SU-DHL-6 (cell line): Measurements from ENCODE around the gene FGFR2.

ENCODE experiments used
- H2AFZ ChIP-seq: fragments of 200-600 bp; sonication (generic); 2 replicates; pipeline ENCODE4 v1.6.1; 2014; ENCODE audit warnings: low read depth, mild to moderate bottlenecking, moderate library complexity, mixed read lengths, antibody characterized with exemption, low read length; ENCODE audit not compliant: severe bottlenecking
- H3F3A ChIP-seq: fragments of 200-600 bp; shearing (Covaris generic); 2 replicates; pipeline ENCODE4 v1.6.0; 2016; ENCODE audit warnings: antibody characterized with exemption, mild to moderate bottlenecking; ENCODE audit not compliant: insufficient read depth
- H3K27ac ChIP-seq: fragments of 200-600 bp; sonication (generic); 2 replicates; pipeline ENCODE4 v1.5.1; 2016; ENCODE audit warnings: low read depth, mild to moderate bottlenecking, low read length, moderate library complexity, mixed read lengths
- H3K27me3 ChIP-seq: fragments of 200-600 bp; sonication (generic), shearing (Covaris generic); 2 replicates; pipeline ENCODE4 v1.6.0; 2014; ENCODE audit warnings: mild to moderate bottlenecking, low read length
- H3K36me3 ChIP-seq: fragments of 200-600 bp; sonication (generic); 2 replicates; pipeline ENCODE4 v1.6.1; 2014; ENCODE audit warnings: mild to moderate bottlenecking, low read length, mixed read lengths
- H3K4me2 ChIP-seq: fragments of 300-600, 200-600 bp; shearing (Covaris generic), sonication (generic); 2 replicates; pipeline ENCODE4 v1.6.0; 2014; ENCODE audit warnings: low read length, low read depth, mild to moderate bottlenecking; ENCODE audit not compliant: poor library complexity, severe bottlenecking
- H3K4me3 ChIP-seq: fragments of 200-600 bp; sonication (generic); 2 replicates; pipeline ENCODE4 v1.5.1; 2014; ENCODE audit warnings: antibody characterized with exemption, low read length, mild to moderate bottlenecking, mixed read lengths; ENCODE audit not compliant: insufficient read depth, poor library complexity, severe bottlenecking
- H3K79me2 ChIP-seq: fragments of 200-600 bp; sonication (generic); 2 replicates; pipeline ENCODE4 v1.6.1; 2014; ENCODE audit warnings: mild to moderate bottlenecking, low read length, moderate library complexity; ENCODE audit not compliant: insufficient read depth
- H3K9ac ChIP-seq: fragments of 200-600 bp; sonication (generic); 2 replicates; pipeline ENCODE4 v1.7.0; 2014; ENCODE audit warnings: mild to moderate bottlenecking, low read length
- H3K9me2 ChIP-seq: fragments of 200-600 bp; sonication (generic); replicated peaks from 2 replicates; pipeline ENCODE4 v1.6.1; 2014; ENCODE audit warnings: low read length; ENCODE audit not compliant: insufficient read depth
- H3K9me3 ChIP-seq: fragments of 200-600 bp; sonication (generic); 2 replicates; pipeline ENCODE4 v1.6.1; 2014; ENCODE audit warnings: low read length, mixed read lengths; ENCODE audit not compliant: insufficient read depth
- H4K20me1 ChIP-seq: fragments of 200-600 bp; sonication (generic); 2 replicates; pipeline ENCODE4 v1.6.1; 2014; ENCODE audit warnings: low read depth, mild to moderate bottlenecking, antibody characterized with exemption, low read length, moderate library complexity, mixed read lengths
- EZH2phosphoT487 ChIP-seq: fragments of 200-600 bp; sonication (generic), shearing (Covaris generic); conservative IDR thresholded peaks from 2 replicates; pipeline ENCODE4 v1.6.1; 2018; ENCODE audit warnings: mild to moderate bottlenecking, antibody characterized with exemption, low read length, moderate library complexity, mixed read lengths
- TF ChIP-seq, protein P1 (sequence below): fragments of 200-600 bp; sonication (generic); IDR thresholded peaks from one replicate; pipeline ENCODE4 v1.5.1; 2017; ENCODE audit warnings: antibody characterized with exemption, mild to moderate bottlenecking, low read length, moderate library complexity; ENCODE audit not compliant: insufficient read depth, poor library complexity, severe bottlenecking

Gene FGFR2

DNA sequence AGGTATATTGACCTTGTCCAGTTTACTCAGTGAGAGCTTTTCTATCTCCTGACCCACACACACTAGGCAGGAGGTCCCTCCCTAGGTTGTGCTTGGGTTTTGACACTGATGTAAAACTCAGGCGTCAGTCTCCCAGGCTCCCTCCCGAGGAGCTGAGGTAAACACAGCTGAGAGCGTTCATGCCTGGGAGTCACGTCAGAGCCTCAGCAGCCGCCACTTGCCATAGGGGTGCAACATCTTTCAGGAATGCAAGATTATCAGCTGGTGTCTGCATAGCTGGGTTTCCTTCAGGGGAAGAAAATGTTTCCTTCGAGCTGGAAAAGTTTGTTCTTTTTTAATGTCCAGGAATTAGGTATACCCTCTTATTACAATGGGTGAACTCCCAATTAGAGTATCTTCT lies 70.6 kb downstream of the FGFR2 start:
- Histone ChIP-seq H3K4me2 (no peak overlapping the region), H3K27ac (no peak overlapping the region), H3K4me3 (no peak overlapping the region), H3F3A (no peaks in the 10 kb centered on the region), H3K9me3 (no peaks in the 10 kb centered on the region), H3K79me2 (no peaks in the 10 kb centered on the region), H4K20me1 (no peaks in the 10 kb centered on the region), H3K36me3 (no peaks in the 10 kb centered on the region), H3K9ac (no peak overlapping the region), H3K27me3 (no peaks in the 10 kb centered on the region), H3K9me2 (no peaks in the 10 kb centered on the region), H2AFZ (no peak overlapping the region)
- TF ChIP-seq, protein P1, sequence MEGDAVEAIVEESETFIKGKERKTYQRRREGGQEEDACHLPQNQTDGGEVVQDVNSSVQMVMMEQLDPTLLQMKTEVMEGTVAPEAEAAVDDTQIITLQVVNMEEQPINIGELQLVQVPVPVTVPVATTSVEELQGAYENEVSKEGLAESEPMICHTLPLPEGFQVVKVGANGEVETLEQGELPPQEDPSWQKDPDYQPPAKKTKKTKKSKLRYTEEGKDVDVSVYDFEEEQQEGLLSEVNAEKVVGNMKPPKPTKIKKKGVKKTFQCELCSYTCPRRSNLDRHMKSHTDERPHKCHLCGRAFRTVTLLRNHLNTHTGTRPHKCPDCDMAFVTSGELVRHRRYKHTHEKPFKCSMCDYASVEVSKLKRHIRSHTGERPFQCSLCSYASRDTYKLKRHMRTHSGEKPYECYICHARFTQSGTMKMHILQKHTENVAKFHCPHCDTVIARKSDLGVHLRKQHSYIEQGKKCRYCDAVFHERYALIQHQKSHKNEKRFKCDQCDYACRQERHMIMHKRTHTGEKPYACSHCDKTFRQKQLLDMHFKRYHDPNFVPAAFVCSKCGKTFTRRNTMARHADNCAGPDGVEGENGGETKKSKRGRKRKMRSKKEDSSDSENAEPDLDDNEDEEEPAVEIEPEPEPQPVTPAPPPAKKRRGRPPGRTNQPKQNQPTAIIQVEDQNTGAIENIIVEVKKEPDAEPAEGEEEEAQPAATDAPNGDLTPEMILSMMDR, result no peak
- TF ChIP-seq EZH2phosphoT487, result no peak

DNA sequence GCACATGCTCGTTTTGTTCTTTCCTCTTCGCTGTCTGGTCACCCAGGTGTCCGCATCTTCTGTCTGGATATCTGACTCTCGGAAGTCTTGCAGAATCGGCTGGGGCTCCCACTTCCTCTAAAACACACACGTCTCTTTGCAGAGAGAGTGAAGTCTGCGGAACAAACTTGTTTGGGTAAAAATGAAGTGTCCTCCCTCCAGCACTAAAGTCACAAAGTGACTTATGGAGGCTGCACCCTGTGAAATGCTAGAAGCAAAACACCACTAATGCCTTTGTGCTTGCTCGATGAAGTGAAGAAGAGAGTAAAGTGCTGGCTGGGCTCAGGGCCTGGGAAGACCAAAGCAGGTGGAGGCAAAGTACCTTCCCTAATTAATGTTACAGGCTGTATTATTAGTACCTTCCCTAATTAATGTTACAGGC lies 71.4 kb downstream of the FGFR2 start:
- Histone ChIP-seq H3K4me3 (no peak overlapping the region), H3K36me3 (no peaks in the 10 kb centered on the region), H3K9ac (no peak overlapping the region), H3F3A (no peaks in the 10 kb centered on the region), H3K4me2 (no peak overlapping the region), H3K27ac (no peak overlapping the region), H3K27me3 (no peaks in the 10 kb centered on the region), H2AFZ (no peak overlapping the region), H4K20me1 (no peaks in the 10 kb centered on the region), H3K9me3 (no peaks in the 10 kb centered on the region), H3K9me2 (no peaks in the 10 kb centered on the region), H3K79me2 (no peaks in the 10 kb centered on the region)
- TF ChIP-seq EZH2phosphoT487, result no peak
- TF ChIP-seq, protein P1, result no peak

DNA sequence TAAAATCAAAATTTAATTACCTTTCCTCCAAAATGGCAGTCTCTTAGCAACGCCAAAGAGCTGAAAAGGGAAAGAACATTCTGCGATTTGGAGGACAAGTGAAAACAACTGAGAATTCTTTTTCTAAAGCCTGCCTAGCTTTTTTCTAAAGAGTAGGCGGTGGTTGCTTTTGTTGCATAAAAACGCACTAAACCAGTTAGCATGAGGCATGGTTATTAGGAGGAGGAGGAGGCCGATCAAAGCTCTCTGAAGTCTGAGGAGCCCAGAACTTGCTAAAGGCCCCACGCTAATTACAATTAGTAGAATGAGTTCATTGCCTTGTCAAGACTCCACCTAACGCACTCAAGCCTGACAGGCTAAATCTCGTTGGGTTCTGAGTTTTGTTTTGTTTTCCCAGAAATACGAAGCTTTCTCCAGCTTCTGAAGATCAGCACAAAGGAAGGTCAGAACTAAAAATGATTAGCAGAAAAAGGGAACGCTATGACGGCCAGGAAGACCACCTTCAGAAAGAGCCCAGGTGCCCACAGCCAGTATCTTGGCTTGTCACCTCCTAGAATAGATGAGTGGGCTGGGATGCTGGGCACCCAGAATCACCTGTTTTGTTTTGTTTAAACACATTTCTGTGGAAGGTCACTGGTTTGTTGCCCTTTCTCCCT lies 72.0 kb downstream of the FGFR2 start:
- Histone ChIP-seq H3K27ac (no peak overlapping the region), H3K79me2 (no peaks in the 10 kb centered on the region), H4K20me1 (no peaks in the 10 kb centered on the region), H3K9me3 (no peaks in the 10 kb centered on the region), H3K9ac (no peak overlapping the region), H3K27me3 (no peaks in the 10 kb centered on the region), H3F3A (no peaks in the 10 kb centered on the region), H3K9me2 (no peaks in the 10 kb centered on the region), H3K36me3 (no peaks in the 10 kb centered on the region), H3K4me3 (no peak overlapping the region), H2AFZ (no peak overlapping the region), H3K4me2 (no peak overlapping the region)
- no peak for TF ChIP-seq EZH2phosphoT487
- TF ChIP-seq, protein P1, result no peak
